HG03066 (cell line): ENCODE results near the gene CHID1.

Source experiments
- ATAC-seq: cut with Tn5 transposase; IDR thresholded peaks from one replicate; pipeline ENCODE4 v1.9.1; 2021; ENCODE audit warnings: low read depth; ENCODE audit not compliant: unreplicated experiment

The CHID1 gene

DNA sequence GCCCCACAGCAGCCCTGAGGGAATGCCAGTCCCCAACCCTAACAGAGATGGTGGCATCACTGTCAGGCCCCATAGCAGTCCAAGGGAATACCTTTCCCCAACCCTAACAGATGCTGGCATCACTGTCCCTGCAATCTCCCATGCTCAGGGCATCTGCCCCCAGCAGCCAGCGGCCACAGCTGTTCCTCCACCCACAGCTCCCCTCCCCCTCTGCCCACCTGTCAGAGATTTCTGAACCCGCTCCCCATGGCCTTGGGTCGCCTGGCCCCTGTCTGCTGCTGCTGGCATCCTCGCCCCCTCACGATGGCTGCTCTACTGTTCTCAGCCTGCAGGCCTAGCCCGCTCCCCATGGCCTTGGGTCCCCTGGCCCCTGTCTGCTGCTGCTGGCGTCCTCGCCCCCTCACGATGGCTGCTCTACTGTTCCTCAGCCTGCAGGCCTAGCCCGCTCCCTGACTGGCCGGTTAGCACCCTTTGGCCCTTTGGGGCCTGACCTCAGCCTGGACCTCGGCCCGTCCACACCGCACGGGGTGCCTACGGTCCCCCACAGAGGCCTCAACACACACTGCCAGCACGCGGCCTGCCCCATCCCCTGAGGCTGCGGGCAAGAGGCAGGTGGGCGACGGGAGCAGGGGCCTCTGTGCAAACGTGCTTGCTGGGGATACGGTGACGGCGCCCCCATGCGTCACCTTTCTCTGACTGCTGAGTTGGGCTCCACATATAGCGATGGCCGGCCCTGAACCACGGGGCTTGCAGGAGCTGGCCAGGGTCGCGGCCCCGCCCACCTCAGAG is 20.7 kb downstream of the CHID1 start:
- ATAC-seq: no peak

GRCh38 chr11:889257-889656 is 21.4 kb downstream of the CHID1 start:
- no peak for ATAC-seq

DNA sequence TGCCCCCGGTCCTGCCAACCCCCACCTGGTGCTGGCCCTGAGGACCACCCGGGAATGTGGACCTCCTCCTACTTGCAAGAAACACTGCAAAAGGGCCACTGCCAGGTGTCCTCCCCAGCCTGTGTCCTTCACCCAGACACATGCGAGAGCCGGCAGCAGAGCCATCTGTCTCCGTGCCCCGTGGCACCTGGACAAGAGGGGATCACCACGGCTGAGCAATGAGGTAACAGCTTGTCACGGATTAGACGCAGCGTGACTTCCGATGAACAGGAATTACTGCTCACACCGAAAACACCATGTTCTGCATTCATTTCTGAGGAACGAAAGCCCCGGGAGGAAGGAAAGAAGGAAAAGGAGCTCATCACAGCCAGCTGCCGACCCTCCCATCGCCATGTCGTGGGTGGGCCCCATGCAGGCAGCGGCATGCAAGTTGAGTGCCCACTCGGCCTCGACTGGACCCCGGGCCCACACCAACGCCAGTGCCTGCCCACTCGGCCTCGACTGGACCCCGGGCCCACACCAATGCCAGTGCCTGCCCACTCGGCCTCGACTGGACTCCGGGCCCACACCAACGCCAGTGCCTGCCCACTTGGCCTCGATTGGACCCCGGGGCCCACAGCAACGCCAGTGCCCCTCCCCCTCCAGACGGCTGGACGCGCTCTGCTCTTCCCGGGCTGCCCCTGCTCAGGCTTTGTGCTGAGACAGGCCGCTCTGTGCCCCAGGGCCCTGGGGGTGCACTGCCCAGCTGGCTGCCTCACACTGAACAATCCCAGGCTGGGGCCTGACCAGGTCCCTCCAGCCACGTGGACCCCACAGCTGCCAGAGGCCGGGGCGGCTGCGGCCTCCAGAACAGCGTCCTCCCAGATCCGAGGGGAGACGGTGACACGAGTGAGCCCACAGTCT is 22.0 kb downstream of the CHID1 start:
- no peak for ATAC-seq

DNA sequence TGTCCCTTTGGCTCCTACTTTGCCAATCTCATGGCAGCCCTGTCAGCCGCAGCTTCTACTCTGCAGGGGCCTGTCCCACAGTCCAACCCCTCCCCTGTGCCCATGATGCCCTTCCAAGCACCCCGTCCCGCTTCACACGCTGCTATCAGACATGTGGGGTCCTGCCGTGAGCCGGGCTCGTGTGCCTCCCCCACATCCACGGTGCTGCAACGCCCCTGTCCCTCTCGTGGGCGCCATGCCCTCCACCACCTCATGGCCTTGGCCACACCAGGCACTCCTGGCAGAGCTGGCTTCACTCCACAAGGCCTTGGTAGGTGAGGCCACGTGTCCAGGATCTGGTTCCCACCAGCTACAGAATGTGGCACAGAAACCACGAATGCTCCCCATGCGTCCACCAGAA is 23.0 kb downstream of the CHID1 start:
- ATAC-seq: no peak

GRCh38 chr11:886568-886967 is 24.0 kb downstream of the CHID1 start:
- ATAC-seq: no peak

DNA sequence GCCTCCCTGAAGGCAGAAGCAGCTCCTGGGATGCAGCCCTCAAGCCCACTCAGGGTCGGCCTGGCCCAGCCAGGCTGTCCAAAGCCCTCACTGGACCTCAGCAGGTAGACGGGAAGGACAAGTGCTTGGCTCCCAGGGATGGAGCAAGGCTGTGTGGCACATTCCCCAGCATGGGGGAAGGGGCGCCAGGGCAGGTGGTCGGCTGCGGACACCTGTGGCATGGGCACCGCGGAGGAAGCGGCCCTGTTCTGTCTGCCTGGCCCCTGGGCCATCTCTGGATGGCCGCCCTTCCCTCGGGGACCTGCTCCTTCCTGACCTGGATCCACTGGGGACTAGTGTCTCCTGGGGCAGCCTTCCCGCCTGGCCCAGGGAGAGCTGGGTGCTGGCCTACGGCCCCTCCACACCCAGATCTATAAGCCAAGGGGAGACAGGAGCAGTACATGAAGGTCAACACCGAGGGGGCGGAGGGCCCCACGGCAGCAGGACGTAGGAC is 26.0 kb downstream of the CHID1 start:
- no peak for ATAC-seq

- ATAC-seq: no peak
Measured at GRCh38 chr11:883527-883926, 27.1 kb downstream of the CHID1 start.

DNA sequence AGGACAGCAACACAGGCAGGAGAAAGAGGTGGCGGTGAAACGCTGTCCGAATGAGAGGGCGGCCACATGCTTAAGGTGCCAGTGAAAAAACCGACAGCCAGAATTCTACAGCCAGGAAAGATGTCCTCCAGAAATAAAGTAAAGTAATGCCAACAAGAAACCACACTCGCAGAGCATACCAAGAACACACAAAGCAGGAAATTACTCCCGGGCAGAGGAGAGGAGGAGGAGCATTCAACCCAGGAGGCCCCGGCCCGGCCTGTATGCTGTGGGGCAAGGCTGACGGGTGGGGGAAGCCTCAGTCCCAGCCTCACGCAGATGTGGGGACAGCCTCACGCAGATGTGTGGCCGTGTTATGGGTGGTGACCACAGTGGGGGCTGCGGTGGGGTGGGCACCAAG is 28.0 kb downstream of the CHID1 start:
- ATAC-seq: no peak

DNA sequence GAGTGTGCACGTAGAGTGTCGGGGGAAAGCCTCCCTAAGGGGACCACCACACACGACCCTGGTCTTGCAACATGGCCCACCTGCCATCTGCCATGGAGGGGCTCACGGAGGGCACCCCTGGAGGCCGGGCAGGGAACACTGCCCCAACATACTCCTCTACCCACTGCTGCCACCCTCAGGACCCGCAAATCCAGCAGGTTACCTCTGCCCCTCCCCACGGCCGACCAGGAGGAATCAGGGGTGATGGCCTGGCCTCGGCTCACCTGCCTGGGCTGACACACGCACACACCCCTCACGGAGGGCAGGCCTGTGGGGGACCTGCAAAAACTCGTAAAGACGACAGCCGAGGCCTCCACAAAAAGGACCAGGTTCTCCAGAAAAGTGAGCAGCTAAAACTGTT is 30.2 kb downstream of the CHID1 start:
- ATAC-seq: no peak

DNA sequence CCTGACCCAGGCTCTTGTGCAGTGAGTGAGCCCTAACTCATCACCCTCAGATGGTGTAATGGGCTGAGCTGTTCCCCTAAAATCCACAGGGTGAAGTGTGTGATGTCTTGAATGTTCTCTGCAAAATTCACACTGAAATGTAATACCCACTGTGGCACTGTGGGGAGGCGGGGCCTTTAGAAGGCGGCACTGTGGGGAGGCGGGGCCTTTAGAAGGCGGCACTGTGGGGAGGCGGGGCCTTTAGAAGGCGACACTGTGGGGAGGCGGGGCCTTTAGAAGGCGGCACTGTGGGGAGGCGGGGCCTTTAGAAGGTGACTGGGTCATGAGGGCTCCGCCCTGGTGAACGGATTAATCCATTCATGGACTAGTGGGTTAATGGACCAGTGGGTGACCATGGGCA is 33.0 kb downstream of the CHID1 start:
- no peak for ATAC-seq

DNA sequence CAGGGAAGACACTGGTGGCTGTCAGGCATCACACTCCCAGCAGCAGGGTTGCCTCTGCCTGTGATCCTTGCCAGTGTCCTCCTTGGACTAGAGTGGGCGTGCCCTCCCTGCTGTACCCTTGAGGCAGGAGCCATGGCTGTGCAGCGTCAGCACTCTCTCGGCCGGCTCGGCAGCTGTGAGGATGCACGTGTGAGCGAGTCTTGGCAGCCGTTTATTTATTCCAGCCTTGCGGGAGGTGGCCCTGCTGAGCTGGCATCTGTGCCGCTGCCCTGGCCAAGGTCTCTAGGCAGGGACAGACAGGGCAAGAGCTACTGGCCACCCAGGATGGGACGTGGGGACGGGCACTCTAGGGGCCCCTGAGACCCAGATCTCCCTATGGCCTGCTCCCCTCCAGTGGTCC is 34.1 kb downstream of the CHID1 start:
- ATAC-seq: no peak

DNA sequence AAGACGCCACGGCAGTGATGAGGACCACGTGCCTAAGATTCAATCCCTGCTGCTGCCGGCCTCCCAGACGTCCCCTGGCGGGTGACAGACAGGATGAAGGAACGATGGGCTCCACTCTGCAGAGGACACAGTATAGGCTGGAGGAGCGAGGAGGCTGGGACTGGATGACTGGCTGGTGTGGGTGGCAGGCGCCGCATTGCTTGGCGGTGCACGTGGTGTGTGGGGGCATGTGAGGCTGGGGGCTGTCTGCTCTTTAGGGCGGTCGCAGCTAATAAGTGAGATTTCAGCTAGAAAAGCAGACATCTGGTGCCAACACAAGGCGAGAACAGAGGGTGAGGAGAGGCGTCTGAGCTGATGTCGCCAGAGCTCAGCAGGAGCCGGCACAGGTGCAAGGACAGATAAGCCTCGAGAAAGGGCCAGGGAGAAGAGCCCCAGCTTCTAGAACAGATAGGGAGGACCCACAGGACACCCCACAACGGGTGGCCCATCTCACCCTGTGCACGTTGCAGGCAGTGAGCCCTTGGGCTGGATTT is 34.8 kb downstream of the CHID1 start:
- no peak for ATAC-seq

DNA sequence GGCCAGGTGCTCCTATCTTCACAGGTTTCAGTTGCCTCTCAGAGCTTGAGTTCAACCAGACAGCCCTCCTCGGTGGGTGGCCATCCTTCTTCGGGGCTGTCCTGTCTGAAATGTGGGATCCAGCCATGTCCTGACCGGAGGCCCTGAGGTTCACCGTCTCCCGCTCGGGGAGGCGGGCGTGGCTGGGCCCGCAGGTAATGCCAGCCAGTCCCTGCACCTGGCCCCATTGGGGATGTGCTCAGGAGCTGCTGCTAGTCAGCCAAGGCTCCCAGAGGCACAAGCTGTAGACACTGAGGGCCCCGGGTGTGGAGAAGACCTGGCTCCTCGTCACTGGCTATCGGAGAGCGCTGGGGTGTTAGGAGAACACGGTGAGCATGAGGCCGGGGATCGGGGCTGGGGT is 35.4 kb downstream of the CHID1 start:
- ATAC-seq: no peak

- ATAC-seq: no peak
Measured at GRCh38 chr11:873706-874105, 36.9 kb downstream of the CHID1 start.

- ATAC-seq: no peak
Measured at GRCh38 chr11:872799-873198, 37.8 kb downstream of the CHID1 start.

DNA sequence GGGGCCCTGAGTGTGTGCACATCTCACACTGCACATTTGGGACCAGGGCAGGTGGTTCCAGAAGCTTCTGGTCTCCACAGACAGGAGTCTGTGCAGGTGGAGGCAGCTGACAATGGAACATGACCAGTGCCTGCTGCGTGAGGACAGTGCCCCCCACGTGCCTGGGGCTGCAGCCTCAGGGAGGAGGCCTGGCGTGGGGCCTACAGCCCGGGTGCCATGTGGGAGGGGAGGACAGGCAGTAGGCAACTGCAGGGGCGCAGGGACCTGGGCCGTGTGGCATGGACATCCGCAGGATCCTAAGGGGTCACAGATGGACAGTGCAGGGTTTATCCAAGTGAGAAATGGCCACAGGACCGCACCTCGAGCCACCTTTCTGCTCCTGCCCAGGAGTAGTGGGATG is 39.1 kb downstream of the CHID1 start:
- no peak for ATAC-seq

GRCh38 chr11:870418-870817 is 40.2 kb downstream of the CHID1 start:
- no peak for ATAC-seq

- ATAC-seq: no peak
Measured at GRCh38 chr11:870127-870413, 40.5 kb downstream of the CHID1 start.

GRCh38 chr11:869399-870126 is 41.0 kb downstream of the CHID1 start:
- ATAC-seq: no peak

DNA sequence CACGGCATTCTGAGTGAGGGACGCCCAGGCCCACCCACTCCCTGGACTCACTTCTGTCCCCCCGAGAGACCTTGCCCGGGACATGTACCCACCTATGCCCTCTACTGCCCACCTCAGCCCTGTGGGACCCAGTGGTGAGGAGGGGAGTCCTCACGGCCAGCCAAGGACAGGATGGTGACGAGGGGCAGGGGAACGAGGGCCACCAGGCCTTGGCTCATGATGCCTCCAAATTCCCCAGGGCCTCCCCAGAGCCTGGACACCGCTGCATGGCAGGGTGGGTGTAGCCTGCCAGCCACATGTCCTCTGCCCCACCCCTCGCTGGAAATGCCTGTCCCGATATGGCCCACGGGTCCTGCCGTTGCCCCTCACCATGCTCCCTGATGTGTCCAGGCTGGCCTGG is 41.8 kb downstream of the CHID1 start:
- no peak for ATAC-seq

- ATAC-seq: no peak
Measured at GRCh38 chr11:868394-868793, 42.2 kb downstream of the CHID1 start.
